Endodermal cell (in vitro differentiated cells): ENCODE results near the gene PNMA8C. TPM values are rescaled to one million over a fixed set of nuclear protein-coding genes. Genes with fewer than 3 reads are reported as not detected.
"Not testable (repeated sequence)": the region's sequence is repeated elsewhere in the genome, so short reads cannot be mapped to it uniquely, and the experiment has no call there.

Experiments used
- DNase-seq: peaks from one replicate; pipeline ENCODE4 v3.0.0-alpha.2; 2017
- H3K27ac ChIP-seq: 2 replicates; pipeline ENCODE4 v1.5.1; 2013; ENCODE audit warnings: mild to moderate bottlenecking, low read depth, low read length, moderate library complexity
- H3K27me3 ChIP-seq: 2 replicates; pipeline ENCODE4 v1.6.1; 2013; ENCODE audit warnings: mild to moderate bottlenecking, low read length, moderate library complexity; ENCODE audit not compliant: insufficient read depth, control insufficient read depth, poor library complexity, severe bottlenecking
- H3K36me3 ChIP-seq: 2 replicates; pipeline ENCODE4 v1.7.0; 2013; ENCODE audit warnings: mild to moderate bottlenecking, low read length, moderate library complexity; ENCODE audit not compliant: control insufficient read depth, insufficient read depth
- H3K4me1 ChIP-seq: one replicate; pipeline ENCODE4 v1.7.0; 2013; ENCODE audit warnings: low read length; ENCODE audit not compliant: control insufficient read depth, insufficient read depth
- H3K4me3 ChIP-seq: 2 replicates; pipeline ENCODE4 v1.5.1; 2013; ENCODE audit warnings: mild to moderate bottlenecking, low read length, moderate library complexity
- H3K9ac ChIP-seq: 2 replicates; pipeline ENCODE4 v1.6.1; 2013; ENCODE audit warnings: mild to moderate bottlenecking, low read length, moderate library complexity; ENCODE audit not compliant: poor library complexity, severe bottlenecking; ENCODE audit errors: extremely low read depth
- H3K9me3 ChIP-seq: 2 replicates; pipeline ENCODE4 v1.6.1; 2013; ENCODE audit warnings: mild to moderate bottlenecking, low read length, moderate library complexity; ENCODE audit not compliant: control insufficient read depth
- H3K27ac Mint-ChIP-seq: 2 replicates; pipeline ENCODE4 v1.8.0; 2020; ENCODE audit warnings: mixed read lengths
- H3K27me3 Mint-ChIP-seq: 2 replicates; pipeline ENCODE4 v1.8.0; 2021; ENCODE audit warnings: mild to moderate bottlenecking, mixed read lengths; ENCODE audit not compliant: insufficient read depth
- H3K36me3 Mint-ChIP-seq: 2 replicates; pipeline ENCODE4 v1.8.0; 2020; ENCODE audit warnings: low read depth, mixed read lengths
- H3K4me1 Mint-ChIP-seq: 2 replicates; pipeline ENCODE4 v1.8.0; 2020; ENCODE audit warnings: mixed read lengths
- H3K4me3 Mint-ChIP-seq: 2 replicates; pipeline ENCODE4 v1.8.0; 2020; ENCODE audit warnings: mild to moderate bottlenecking, moderate library complexity, mixed read lengths
- H3K9me3 Mint-ChIP-seq: 2 replicates; pipeline ENCODE4 v1.8.0; 2020; ENCODE audit warnings: mild to moderate bottlenecking, mixed read lengths
- WGBS, 2 experiments: methylation state at CpG; one replicate each; pipeline versions ENCODE4 v1.1.5 to v1.1.7; 2013; ENCODE audit warnings: missing lambda C conversion rate in 2 of 2, mixed read lengths in 1 of 2; ENCODE audit not compliant: insufficient coverage in 1 of 2, insufficient read length in 1 of 2; 5-methylcytosine and 5-hydroxymethylcytosine counted together
- total RNA-seq, 2 donors: library from RNA; stranded (reverse); fragmentation: NEBNext Ultra II Directional in 1 of 2; extraction: Animal tissue kit (Norgen Biotek cat#: 25700) in 1 of 2; gene quantifications; 2 replicates in 1 of 2; 3 replicates in 1 of 2; pipeline ENCODE4 v1.2.1, GENCODE V29; 2021
- TF ChIP-seq, protein P1 (sequence below): fragments of 200-600 bp; sonication (generic); conservative IDR thresholded peaks from 2 replicates; pipeline ENCODE4 v1.5.0; 2021; ENCODE audit warnings: antibody characterized with exemption, mild to moderate bottlenecking

PNMA8C gene
- total RNA-seq, 2 donors from 2014 or later = 0.20 to 0.33 TPM

DNA sequence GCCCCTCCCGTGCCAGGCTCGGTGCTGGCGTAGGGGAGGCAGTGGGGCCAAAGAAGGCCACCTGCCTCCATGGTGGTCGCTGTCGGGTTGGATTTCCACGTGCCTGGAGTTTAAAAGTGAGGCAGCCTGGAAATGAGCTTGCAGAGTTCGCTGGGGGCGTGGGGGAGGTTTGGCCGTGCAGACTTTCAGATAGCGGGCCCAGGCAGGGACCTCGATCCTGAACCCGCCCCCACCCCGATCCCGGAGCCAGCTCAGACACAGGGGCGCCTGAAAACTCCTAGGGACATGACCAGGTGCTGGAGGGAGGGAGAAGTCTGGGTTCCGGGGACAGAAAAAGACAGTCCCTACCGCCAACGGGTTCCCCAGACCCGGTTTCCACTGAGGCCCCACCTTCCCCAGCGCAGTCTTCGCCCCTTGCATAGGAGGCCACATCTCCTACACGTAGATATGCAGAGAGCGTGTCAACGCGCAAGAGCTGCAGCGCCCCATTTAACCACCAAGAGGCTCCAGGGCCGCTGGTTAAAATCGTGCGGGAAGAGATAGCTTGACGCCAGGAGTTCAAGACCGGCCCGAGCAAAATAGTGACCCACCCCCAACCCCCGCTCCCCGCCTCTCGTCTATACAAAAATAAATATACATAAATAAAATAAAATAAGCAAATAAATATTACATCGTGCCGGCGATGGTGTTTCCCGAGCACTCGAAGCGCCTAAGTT lies 23.8 kb downstream of the PNMA8C start:
- WGBS, 2 experiments = 65 to 77% methylated on average over 17 to 38 of the region's 41 CpGs
- Histone ChIP-seq H3K36me3 (no peaks in the 10 kb centered on the region), H3K9me3 (no peaks in the 10 kb centered on the region), H3K27me3 (no peaks in the 10 kb centered on the region), H3K4me1 (peaks cover 6% of the 10 kb centered on the region), H3K9ac (no peak overlapping the region), H3K4me3 (no peak overlapping the region), H3K27ac (no peak overlapping the region)
- H3K27me3 Mint-ChIP-seq = peaks cover 24% of the 10 kb centered on the region
- peak overlapping the region; percentile 95 for H3K27ac Mint-ChIP-seq
- DNase-seq = peak; percentile 86
- peaks cover 28% of the 10 kb centered on the region for H3K4me1 Mint-ChIP-seq
- no peaks in the 10 kb centered on the region for H3K36me3 Mint-ChIP-seq
- H3K4me3 Mint-ChIP-seq = peak overlapping the region; percentile 71
- no peaks in the 10 kb centered on the region for H3K9me3 Mint-ChIP-seq
- TF ChIP-seq, protein P1, sequence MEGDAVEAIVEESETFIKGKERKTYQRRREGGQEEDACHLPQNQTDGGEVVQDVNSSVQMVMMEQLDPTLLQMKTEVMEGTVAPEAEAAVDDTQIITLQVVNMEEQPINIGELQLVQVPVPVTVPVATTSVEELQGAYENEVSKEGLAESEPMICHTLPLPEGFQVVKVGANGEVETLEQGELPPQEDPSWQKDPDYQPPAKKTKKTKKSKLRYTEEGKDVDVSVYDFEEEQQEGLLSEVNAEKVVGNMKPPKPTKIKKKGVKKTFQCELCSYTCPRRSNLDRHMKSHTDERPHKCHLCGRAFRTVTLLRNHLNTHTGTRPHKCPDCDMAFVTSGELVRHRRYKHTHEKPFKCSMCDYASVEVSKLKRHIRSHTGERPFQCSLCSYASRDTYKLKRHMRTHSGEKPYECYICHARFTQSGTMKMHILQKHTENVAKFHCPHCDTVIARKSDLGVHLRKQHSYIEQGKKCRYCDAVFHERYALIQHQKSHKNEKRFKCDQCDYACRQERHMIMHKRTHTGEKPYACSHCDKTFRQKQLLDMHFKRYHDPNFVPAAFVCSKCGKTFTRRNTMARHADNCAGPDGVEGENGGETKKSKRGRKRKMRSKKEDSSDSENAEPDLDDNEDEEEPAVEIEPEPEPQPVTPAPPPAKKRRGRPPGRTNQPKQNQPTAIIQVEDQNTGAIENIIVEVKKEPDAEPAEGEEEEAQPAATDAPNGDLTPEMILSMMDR = peak; percentile 66

DNA sequence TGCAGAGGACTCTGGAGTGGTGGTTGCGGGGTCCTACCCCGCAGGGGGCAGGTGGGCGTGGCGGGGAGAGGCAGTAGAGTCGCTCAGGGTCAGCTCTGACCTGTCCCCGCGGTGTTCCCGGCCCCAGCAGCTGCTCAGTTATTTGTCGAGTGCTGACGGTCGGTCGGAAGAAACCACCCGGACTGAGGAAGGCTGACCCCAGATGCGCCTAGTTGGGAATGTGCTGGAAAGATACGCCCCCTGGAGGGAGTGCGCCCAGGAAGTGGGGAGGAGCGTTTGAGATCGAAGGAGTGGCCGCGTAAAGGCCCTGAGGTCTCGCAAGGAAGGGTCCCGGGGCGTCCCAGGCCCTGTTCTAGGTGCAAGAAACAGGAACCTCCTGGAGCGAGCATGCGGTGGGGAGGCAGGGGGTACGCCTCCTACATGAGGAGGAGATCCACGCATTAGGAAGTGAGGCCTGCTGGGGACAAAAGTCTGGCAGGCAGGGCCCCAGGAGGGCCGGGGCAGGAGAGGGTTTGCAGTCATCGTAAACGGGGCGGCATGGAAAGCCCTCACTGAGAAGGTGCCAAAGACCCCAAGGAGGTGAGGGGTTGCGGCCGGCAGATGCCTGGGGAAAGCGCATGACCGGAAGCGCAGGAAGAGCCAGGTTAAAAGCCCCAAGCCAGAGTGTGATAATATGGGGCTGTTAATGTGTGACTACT lies 24.5 kb downstream of the PNMA8C start:
- Histone ChIP-seq H3K27ac (peak overlapping the region; percentile 16), H3K9ac (no peak overlapping the region), H3K9me3 (no peaks in the 10 kb centered on the region), H3K4me1 (peaks cover 6% of the 10 kb centered on the region), H3K4me3 (peak overlapping the region; percentile 61), H3K27me3 (no peaks in the 10 kb centered on the region), H3K36me3 (no peaks in the 10 kb centered on the region)
- H3K4me3 Mint-ChIP-seq = peak overlapping the region; percentile 71
- peaks cover 28% of the 10 kb centered on the region for H3K4me1 Mint-ChIP-seq
- H3K9me3 Mint-ChIP-seq = no peaks in the 10 kb centered on the region
- DNase-seq = peak; percentile 90
- H3K36me3 Mint-ChIP-seq = no peaks in the 10 kb centered on the region
- peaks cover 24% of the 10 kb centered on the region for H3K27me3 Mint-ChIP-seq
- peak overlapping the region; percentile 95 for H3K27ac Mint-ChIP-seq
- TF ChIP-seq, protein P1 = peak; percentile 31
- 22 to 23% methylated on average over 29 to 36 of the region's 36 CpGs for WGBS, 2 experiments

DNA sequence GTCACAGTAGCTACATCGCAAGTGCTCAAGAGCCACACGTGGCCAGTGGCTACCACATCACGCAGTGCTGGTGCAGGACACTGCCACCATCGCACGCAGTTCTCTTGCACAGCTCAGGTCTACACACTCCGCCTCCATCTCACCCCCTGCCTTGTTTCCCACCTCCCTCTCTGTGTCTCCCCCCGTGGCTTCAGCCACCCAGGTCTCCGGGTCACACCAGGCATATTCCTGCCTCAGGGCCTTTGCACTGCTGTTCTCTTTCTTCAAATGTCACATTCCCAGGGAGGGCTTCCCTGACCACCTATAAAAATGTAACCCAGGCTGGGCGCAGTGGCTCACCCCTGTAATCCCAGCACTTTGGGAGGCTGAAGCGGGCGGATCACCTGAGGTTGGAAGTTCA lies 26.0 kb downstream of the PNMA8C start:
- no peak for DNase-seq
- Histone ChIP-seq H3K27me3 (no peaks in the 10 kb centered on the region), H3K4me1 (peaks cover 3% of the 10 kb centered on the region), H3K27ac (no peak overlapping the region), H3K9ac (no peak overlapping the region), H3K4me3 (no peak overlapping the region), H3K36me3 (no peaks in the 10 kb centered on the region), H3K9me3 (no peaks in the 10 kb centered on the region)
- TF ChIP-seq, protein P1 = no peak
- H3K27me3 Mint-ChIP-seq = peaks cover 16% of the 10 kb centered on the region
- no peak overlapping the region for H3K27ac Mint-ChIP-seq
- H3K4me3 Mint-ChIP-seq = no peak overlapping the region
- WGBS, 2 experiments = 84 to 89% methylated on average over 9 to 11 of the region's 11 CpGs
- H3K4me1 Mint-ChIP-seq = peaks cover 17% of the 10 kb centered on the region
- H3K9me3 Mint-ChIP-seq = no peaks in the 10 kb centered on the region
- no peaks in the 10 kb centered on the region for H3K36me3 Mint-ChIP-seq

DNA sequence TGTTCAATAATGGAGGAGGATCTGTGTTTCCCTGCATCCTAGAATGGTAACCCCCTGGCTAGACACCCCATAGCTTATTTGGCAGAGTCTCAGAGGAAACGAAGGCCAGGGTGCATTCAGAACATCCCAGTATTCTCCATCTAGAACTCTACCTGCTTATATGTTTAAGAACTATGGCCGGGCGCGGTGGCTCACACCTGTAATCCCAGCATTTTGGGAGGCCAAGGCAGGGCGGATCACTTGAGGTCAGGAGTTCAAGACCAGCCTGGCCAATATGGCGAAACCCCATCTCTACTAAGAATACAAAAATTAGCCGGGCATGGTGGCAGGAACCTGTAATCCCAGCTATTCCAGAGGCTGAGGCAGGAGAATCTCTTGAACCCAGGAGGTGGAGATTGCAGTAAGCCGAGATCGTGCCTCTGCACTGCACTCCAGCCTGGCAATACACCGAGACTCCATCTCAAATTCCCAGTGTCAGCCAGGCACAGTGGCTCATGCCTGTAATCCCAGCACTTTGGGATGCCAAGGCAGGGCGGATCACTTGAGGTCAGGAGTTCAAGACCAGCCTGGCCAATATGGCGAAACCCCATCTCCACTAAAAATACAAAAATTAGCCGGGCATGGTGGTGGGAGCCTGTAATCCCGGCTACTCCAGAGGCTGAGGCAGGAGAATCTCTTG lies 30.8 kb downstream of the PNMA8C start:
- not testable (repeated sequence) for H3K27me3 Mint-ChIP-seq, H3K9me3 ChIP-seq, H3K36me3 Mint-ChIP-seq, H3K27me3 ChIP-seq, DNase-seq, H3K27ac ChIP-seq, H3K27ac Mint-ChIP-seq, H3K36me3 ChIP-seq, H3K9me3 Mint-ChIP-seq, H3K9ac ChIP-seq, H3K4me3 Mint-ChIP-seq, H3K4me3 ChIP-seq, H3K4me1 Mint-ChIP-seq, H3K4me1 ChIP-seq
- WGBS, 2 experiments = 87 to 92% methylated on average over 10 to 14 of the region's 14 CpGs
